Stimulated activated CD4-positive, alpha-beta T cell treated with anti-CD3 and anti-CD28 coated beads, Interleukin-12 subunit alpha, Interleukin-12 subunit beta, amount 100 ng/mL, for 4 hours (primary cell): ENCODE data around the gene OPA3.
A peak's percentile ranks its signal among the peaks of the same experiment; 100 is the strongest.

Source experiments
- DNase-seq: peaks from one replicate; pipeline ENCODE4 v3.0.0-alpha.2; 2020

The OPA3 gene

DNA sequence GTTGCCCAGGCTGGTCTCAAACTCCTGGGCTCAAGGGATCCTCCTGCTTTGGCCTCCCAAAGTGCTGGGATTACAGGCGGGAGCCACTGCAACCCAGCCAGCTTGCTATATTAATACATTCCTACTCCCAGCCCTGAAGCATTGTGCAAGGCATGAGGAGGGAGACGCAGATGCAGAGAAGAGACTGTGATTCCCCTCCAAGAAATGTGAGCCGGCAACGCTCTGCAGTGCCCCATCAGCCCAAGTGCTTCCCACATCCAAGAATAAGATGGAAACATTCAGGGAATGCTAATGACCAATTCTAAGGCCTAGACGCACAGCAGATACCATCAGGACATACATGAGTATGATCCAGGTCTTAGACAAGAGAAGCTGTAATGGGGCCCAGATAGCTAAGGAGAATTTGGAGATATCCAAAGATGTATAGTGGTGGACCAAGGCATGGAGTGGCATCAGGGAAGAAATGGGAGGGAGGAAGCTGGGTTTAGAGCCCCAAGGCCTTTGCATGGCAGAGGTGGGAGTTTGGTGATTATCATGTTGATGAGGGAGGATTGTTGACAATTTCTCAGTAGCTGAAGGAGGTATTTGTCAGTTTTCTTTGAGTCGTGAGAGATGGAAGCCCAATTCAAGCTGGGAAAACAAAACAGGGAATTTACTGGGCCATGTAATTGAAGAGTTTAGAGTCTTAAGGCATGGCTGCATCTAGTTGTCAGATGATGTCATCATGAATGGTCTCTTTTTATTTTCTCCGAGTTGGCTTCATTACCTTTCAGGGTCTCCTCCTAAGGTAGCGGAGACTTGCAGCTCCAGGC, 83.5 kb downstream of the OPA3 start:
- DNase-seq, result no peak

DNA sequence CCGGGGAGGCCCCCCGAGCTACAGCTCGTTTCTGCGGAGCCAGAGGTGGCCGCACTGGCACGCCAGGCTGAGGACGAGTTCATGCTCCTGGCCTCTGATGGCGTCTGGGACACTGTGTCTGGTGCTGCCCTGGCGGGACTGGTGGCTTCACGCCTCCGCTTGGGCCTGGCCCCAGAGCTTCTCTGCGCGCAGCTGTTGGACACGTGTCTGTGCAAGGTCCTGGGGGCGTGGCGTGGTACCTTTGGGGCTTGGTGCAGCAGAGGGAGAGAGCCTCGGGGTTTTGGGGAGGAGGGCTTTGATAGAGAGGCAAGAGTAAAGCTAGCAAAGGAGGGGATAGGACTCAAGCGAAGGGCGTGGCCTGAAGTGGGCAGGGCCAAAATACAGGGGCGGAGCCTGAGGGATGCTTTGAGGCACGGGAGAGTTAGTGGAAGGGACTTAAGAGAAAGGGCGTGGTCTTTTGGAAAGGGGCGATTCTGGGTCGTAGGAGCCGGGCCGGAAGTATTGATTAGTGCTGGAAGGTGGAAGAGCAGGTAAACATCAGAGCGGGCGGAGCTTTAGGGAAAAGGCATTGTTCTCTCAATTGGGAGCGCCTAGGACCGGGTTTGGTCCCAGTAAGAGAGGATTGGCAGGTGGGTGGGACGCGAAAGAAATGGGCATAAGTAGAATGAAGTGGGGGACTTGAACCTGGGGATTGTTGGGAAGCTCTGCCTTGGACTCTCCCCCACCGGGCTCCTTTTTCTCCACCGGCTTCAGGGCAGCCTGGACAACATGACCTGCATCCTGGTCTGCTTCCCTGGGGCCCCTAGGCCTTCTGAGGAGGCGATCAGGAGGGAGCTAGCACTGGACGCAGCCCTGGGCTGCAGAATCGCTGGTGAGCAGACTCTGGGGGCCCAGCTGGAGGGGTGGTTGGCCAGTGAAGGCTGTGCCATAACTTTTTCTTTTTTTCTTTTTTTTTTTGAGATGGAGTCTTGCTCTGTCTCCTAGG, 85.1 kb downstream of the OPA3 start:
- DNase-seq, result peak; percentile 57

DNA sequence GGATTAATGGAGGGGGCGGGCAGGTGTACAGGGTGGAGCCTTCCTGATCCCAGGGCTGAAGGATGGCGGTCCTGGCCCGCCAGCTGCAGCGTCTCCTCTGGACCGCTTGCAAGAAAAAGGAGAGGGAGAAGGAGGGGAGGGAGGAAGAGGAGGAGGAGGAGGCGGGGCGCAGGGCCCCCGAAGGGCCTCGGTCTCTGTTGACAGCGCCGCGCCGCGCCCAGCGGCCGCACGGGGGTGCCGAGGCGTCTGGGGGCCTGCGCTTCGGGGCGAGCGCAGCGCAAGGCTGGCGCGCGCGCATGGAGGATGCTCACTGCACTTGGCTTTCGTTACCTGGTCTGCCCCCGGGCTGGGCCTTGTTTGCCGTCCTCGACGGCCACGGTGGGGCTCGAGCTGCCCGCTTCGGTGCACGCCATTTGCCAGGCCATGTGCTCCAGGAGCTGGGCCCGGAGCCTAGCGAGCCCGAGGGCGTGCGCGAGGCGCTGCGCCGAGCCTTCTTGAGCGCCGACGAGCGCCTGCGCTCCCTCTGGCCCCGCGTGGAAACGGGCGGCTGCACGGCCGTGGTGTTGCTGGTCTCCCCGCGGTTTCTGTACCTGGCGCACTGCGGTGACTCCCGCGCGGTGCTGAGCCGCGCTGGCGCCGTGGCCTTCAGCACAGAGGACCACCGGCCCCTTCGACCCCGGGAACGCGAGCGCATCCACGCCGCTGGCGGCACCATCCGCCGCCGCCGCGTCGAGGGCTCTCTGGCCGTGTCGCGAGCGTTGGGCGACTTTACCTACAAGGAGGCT, 86.0 kb downstream of the OPA3 start, which contains the start of gene PPM1N:
PPM1N (plus strand) TSS at position 33 of the 785 bp plus-strand sequence; CDS start at position 63, 30 bp downstream.
- peak; percentile 57 for DNase-seq

DNA sequence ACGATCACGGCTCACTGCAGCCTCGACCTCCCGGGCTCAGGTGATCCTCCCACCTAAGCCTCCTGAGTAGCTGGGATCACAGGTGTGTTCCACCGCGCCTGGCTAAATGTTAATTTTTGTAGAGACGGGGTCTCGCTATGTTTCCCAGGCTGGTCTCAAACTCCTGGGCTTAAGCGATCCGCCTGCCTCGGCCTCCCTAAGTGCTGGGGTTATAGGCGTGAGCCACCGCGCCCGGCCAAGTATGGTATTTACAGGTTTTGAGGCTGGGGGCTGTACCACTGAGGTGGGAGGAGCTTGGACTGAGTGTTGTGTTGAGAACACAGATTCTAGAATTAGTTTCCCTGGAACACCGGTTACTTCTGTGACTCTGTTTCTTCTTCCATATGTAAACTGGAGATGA, 86.8 kb downstream of the OPA3 start:
- DNase-seq, result no peak

DNA sequence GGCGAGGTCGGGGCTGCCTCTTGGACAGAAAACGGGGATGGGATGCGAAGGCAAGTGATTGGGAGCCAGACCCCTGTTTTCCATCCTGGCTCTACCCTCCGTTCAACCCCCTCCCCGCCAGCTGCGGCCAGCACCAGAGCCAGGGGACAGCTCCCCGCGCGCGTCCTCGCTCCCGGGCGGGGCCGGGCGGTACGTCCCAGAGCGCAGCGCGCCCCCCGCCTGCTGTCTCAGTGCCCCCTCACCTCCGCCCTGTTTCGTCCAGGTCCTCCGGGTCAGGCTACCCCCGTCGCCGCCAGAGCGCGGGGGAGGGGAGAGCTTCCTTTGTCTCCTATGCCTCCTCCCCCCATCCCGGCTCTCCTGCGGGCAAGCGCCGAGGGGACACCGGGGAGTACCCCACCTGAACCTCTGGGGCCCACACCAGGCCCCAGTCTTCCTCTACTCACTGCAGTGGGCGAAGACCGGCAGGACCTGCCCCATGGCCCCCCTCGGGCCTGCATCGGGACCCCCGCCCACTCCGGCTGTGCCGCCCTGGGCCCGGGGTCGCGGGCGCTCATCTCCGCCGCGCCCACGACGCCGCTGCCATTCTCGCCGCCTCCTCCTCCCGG, 88.2 kb downstream of the OPA3 start:
- peak; percentile 49 for DNase-seq

DNA sequence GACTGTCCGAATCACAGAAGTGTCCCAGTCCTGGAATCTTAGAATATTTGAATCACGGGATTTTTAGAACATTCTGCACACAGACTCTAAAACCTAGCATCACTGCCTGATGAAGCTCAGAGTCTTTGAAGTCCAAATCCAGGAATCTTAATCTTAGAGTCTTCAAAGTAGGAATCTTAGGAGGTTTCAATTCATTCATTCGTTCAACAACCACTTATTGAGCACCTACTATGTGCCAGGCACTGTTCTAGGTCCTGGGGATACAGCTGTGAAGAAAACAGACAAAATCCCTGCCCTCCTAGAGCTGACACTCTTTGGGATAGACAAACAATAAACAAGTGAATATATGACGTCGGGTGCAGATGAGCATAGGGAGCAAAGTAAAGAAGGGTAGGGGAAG, 89.4 kb downstream of the OPA3 start:
- no peak for DNase-seq

DNA sequence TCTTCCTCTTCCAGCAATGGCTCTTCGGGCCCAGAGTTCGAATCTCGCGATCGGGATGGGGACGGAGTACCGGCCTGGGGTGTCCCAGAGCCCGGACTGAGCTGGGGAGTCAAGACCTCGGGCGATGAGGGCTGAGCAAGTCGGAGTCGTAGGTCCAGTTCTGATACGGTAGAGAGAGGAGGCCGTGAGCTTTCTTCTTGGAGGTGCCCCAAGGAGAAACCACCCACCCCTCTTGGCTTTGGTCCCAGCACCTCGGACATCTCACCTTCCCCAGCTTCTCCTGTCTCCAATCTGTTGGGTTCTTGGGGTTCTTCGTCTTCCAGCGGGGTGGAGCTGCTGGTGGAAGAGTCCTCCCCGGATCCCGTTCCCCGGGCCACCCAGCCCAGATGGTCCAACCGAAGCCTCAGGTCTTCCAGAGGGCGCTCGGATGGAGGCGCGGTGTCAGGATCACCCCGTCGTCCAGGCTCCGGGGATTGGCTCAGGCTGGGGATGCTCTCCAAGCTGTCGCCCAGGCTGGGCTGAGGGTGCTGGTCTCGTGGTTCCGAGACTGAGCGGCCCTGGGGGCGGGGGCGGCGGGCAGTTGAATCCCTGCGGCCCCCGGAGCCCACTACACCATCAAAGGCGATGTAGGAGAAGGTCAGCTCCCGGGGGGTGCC, 90.2 kb downstream of the OPA3 start:
- DNase-seq, result no peak

DNA sequence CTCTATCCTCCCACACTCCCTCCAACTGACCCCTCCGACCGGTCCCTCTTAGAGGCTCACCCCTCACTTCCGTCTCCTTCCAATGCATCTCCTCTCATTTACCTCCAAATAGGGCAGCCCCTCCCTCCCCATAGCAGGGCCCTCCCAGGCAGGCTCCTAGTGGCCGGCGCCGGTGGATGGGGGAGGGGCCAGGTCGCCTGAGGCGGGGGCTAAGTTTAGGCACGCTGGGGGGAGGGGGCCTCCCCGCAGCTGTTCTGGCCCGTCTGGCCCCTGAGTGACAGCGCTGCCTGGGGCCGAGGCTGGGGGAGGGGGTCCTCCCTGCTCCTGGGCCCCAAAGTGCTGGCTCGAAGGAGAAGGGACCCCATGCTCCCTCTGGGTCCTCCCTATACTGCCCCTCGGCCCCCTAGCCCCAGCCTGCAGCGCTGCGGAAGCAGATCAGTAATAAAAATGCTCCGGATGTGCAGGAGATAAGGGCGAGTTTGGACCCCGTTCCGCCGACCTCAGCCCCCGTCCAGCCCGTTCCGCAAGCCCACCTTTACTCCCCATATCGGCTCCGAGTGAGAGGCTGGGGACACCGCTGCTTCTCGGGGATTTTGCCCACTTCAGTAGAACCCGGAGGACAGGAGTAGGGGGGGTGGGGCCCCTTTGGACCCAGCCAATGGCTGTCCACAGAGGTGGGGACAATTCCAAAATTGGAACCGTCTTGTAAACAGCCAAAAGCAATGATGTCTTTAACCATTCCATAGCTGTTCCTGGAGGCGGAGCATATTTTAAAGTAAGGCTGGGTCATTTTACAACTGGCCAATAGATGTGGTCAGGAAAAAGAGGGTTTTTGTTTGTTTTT, 91.8 kb downstream of the OPA3 start:
- no peak for DNase-seq

DNA sequence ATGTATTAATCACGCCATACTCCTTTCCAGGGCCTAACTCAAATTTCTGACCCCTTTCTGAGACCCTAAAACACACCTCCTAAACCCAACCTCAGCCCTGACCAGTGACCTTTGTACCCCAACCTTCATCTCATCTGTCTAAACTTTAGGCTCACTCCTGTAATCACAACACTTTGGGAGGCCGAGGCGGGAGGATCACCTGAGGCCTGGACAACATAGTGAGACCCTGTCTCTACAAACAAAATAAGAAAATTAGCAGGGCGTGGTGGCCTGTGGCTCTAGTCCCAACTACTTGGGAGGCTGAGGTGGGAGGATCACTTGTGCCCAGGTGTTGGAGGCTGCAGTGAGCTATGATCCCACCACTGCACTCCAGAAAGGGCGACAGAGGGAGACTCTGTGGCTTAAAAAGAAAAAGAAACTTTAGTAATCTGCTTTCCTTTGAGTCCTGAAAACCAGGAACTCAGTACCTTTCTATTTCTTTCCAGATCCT, 92.4 kb downstream of the OPA3 start:
- no peak for DNase-seq

DNA sequence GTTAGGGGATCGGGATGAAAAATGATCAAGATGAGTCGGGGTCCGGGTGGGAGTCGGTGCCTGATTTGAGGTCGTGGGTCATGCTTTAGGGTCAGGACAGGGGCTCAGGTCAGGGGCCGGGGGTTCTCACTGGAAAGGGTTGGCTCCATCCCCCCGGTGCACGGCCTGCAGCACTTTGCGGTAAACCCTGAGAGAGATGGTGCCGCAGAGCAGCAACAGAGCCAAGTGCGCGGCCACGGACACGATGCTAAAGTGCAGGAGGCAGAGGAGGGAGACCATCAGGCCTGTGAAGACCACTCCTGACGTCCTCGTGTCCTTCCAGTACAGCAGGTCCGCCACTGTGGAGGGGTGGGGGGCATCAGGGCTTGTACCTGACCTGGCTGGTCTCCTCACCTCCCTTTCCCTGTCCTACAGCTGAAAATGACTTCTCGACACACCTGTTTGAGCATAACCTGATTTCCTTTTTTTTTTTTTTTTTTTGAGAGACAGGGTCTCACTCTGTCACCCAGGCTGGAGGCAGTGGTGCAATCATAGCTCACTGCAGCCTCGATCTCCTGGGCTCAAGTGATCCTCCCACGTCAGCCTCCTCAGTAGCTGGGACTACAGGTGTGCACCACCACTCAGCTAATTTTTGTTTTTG, 95.3 kb downstream of the OPA3 start:
- no peak for DNase-seq

DNA sequence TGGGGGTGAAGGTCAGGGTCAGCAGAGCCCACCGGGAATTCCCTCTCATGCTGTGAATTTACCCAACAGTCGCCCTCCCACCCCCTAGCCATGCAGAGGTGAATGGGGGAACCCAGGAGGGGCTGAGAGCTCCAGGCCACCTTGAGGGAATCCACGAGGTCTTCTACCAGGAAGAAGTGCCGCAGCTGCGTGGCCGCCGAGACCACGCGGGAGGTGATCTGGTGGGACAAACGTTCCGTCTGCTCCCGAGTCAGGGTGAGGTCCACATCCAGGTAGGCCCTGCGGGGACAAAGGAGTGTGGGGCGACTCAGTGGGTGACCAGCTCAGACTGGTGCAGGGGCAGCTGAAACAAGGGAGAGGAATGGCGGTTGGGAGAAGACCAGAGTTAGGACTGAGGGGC, 95.9 kb downstream of the OPA3 start:
- DNase-seq, result no peak

DNA sequence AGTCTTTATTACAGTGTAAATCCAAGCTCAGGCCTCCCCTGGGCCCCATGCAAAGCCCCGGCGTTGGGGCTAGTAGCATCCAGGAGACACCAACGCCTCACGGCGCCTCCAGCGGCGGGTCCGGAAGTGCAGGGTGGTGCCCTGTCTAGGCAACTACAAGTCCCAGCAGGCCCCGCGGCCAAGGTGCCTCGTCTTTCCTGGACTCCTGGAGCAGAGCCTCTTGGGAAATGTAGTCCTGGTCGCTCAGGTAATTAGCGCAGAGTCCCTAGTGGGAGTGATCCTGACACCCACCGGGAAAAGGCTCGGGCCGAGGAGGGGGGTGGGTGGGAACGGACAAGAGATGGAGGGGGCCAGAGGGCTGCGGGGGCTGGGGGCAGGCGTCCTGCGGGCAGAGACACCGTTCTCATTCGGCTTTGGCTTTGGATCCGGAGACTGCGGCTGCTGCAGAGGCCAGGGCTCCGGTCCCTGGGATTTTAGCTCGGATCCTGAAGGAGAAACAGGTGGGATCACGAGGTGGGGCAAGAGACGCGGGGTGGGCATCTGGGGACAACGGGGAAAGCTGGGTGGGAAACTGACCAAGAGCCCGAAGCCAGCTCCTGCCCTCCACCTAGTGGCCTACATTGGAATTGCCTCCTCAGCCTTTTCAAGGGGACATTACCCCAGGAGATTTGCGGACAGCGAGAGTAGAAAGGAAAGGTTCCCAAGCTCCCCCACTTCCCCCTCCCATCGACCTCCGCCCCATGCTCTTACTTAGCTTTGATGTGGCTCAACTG, 99.1 kb downstream of the OPA3 start:
- peak; percentile 98 for DNase-seq

DNA sequence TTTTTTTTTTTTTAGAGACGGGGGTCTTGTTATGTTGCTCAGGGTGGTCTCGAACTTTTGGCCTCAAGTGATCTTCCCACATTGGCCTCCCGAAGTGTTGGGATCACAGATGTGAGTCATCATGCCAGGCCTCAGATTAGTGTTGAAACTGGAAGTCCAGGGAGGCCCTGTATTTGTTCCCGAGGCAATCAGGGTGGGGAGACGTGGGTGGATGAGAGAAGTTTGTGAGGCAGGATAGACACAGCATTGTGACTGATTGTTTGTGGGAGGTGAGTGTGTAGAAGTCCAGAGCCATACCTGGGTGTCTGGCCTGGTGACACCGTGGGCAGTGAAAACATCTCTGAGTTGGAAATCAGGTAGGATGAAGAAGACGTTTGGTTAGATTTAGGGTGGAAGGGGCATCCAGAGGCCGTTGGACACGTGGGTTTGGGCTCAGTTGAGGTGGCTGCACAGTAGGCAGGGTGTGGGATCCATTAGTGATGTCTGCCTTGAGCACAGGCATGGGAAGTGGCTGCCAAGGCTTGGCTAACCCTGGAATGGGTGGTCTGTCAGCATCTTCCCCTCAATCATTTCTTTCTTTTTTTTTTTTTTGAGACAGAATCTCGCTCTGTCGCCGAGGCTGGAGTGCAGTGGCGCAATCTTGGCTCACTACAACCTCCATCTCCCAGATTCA, 100.2 kb downstream of the OPA3 start:
- DNase-seq, result no peak

DNA sequence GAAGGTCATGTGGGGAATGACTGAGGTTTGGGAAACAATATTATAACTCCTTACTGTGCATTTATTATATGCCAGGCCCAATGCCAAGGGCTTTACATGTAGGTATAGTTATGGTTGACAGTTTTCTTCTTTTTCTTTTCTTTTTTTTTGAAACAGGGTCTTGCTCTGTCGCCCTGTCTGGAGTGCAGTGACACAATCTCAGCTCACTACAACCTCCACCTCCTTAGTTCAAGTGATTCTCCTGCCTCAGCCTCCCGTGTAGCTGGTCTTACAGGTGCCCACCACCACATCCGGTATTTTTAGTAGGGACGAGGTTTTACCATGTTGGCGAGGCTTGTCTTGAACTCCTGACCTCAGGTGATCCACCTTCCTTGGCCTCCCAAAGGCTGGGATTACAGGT, 101.6 kb downstream of the OPA3 start:
- no peak for DNase-seq

DNA sequence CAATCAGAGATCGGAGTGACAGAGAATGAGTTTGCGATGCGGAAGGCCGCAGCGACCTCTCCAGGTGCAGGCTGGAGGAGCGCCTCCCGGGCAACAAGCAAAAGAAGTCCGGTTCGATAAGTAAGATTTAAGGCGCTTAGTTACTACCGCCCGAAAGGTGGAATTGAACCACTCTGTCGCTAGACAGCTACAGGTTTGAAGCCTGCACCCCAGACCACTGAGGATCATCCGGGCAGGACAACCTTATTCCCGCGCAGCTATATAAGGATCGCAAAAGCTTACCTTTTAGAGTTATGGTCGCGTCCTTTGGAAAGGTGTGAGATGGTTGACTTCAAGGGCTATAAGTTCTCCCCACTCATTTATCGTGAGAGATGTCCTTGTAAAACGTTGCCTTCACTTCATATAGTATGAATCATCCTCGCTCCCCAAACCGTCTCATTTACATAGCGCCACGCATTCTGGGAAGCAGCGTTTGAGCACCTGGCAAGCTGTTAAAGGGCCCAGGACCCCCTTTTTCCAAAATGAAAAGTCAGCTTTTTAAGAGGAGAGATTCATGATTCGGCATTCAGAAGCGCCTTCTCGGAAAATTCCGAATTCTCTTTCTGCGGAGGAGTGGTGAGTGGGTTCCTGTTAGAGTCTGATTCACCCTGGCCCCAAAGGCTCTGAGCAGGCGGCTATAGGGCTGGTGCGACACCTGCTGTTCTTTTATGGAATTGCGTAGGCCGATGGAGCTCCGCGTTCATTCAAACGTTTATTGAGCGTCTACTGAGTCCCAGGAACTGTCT, 106.0 kb downstream of the OPA3 start:
- peak; percentile 87 for DNase-seq

DNA sequence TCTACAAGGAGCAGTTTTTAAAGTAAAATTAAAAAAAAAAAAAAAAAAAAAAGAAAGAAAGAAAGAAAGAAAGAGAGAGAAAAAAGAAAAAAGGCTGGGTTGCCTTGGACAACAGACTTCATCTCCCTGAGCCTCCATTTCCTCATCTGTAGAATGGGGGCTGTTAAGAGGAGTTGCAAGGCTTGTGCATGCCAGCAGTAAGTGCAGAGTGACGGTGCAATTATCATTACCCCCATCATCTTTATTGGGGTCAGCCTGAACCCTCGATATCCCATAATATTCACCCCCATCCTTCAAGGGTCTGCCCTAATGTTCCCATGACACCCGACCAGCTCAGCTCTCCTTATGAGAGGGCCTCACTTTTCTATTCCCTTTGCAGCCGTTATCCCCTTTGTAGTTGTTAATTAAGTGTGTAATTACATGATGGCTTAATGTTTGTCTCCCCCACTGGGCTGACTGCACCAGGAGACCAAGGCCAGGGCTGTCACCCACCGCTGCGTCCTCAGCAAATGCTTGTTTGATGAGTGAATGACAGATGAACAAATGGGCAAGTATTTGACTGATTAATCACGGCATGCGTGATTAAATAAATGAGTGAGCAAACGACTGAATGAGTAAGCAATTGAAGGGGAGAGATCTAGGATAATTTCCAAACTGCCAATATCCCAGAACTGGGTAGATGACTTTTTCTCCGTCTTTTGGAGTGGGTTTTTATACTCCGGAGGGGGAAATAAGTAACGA, 106.7 kb downstream of the OPA3 start:
- DNase-seq, result no peak
